ENCODE measurements around the gene VOPP1.
"Not testable (repeated sequence)": the region's sequence is repeated elsewhere in the genome, so short reads cannot be mapped to it uniquely, and the experiment has no call there.

The VOPP1 gene

DNA sequence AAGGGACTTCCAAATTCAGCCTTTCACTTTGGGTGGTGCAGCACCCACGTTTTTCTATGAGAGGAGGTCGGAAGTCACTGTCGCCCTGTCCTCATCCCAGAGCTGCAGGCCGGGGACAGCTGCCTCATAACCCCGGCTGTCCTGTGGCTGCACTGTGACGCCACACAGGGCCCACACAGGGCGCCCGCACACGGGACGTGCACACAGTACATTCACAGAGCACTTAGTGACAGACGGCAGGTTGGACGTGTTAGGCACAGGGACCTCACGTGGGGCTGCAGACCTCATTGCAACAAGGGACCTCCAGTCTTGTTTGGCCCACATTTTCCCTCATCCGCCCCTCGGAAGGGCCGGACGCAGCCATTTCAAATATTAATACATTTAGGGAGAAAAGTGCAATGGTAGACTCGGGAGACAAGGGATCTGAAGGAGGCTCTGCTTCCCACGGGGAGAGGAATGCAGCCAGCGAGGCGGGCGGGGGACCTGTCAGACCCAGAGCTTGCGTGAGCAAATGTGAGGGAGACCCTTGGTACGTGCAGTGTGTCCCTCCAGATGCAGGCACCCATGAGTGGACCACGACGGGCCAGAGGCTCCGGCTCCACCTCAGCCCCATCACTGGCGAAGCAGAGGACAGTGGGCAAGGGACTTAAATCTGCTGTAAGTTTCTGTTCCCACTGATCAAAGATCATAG is 86.7 kb downstream of the VOPP1 start:
- no peak for DNase-seq

GRCh38 chr7:55484834-55485233 is 87.5 kb downstream of the VOPP1 start:
- no peak for DNase-seq

GRCh38 chr7:55484241-55484640 is 88.1 kb downstream of the VOPP1 start:
- DNase-seq: no peak

GRCh38 chr7:55483046-55483445 is 89.3 kb downstream of the VOPP1 start:
- DNase-seq: no peak

- no peak for DNase-seq
Observed at GRCh38 chr7:55481155-55481554, 91.1 kb downstream of the VOPP1 start.

- no peak for DNase-seq
Observed at GRCh38 chr7:55478700-55479099, 93.6 kb downstream of the VOPP1 start.

DNA sequence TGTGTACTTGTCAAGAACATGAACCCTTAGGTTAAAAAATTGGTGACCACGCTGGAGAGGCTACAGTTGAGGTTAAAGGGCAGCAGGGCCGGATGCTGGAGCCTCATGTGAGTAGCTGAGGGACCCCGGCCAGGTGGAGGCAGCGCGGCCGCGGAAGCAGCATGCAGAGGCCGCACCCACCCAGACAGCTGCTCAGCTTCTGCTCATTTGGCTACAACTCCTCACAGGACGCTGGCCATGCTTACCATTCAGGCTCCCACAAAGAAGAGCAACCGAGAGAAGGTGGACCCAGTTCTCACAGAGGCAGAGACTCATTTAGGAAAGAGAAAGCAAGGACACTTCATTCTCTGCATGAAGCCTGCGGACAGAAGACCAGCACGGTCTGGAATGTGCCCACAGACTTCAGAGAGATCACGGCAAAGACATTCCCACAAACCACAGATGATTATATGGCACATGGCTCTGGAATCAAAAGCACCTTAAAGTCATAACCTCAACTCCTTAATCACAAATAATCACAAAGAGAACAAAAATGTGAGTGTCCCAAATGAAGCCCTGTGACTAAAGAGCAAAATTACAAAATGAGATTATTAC is 94.4 kb downstream of the VOPP1 start:
- DNase-seq: no peak

DNA sequence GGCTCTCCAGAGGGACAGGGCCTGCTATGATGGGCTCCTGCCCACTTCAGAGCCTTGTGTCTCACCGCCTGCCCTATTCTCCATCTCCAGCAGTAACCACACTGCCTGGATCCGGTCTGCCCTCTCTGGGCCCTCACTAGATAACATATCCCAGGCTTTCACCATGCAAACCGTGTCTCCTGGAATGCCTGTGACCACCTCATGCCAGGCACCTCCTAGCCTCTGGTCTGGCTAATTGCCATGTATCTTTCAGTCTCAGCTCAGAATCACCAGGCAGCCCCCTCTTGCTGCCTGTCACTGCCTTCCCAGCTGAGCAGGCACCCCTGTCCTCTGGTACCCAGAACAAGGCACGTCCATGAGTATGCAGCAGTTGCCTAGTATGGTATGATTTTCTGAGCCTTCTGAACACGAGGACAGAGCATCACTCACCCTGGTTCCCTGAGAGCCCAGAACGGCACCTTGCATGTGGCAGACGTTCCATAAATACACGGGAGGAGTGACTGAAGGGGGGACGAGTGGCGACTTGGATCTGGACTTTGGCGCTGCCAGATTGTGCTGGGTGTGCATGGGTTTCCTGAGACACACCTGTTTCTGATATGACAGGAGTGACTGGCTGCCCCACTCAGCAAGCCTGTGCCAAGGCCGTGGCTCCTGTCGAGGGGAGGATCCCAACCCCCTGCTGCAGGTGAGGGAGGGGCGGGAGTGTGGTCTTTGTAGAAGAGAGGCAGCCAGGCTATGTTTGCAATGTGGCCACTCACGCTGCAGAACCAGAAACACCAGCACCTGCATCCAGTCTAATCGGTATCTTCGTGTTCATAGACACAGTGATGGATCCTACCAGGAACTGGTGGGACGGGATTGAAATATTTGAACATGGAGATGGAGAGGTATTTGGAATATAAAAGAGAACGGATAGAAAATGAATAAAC is 95.2 kb downstream of the VOPP1 start:
- no peak for DNase-seq

DNA sequence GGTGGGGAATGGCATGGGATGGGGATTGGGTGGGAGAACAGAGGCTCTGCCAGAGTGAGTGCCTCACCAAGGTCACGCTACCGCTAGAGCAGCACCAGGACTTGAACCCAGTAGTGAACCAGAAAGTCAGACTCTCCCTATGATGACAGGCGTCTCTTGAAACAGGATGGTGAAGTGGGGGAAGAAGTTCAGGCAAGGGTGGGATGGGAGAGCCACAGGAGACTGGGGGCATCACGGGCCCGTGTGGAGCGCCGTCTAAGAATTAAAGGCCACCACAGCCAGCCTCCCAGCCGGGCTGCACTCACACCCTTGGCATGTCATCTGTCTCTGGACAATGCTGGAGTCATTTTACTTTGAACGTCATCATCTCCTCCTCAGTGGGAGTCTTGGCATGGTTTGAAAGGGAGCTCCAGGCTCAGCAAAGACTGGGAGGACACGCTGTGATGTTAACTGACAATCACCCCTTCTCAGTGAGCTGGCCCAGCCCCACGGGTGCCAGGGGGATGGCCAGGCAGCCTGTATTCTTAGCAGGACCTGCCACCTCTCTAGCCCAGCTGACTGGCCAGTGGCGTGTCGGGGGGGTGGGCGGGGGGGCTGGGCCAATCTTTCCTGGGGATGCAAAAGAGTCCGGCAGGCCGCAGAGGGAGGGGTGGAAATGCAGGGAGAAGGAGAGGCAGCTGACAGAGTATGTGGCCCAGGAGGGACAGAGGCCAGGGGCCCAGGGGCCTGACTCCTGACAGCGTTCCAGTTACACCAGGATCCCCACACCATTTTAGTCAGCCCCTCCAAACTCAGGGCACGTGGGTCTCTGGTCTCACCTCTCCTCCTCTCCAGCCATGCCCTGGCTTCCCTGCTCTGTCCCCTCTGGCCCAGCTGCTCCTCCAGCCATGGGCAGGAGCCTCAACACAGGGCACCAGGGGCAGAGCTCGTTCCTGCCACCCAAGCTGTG is 96.2 kb downstream of the VOPP1 start:
- no peak for DNase-seq

DNA sequence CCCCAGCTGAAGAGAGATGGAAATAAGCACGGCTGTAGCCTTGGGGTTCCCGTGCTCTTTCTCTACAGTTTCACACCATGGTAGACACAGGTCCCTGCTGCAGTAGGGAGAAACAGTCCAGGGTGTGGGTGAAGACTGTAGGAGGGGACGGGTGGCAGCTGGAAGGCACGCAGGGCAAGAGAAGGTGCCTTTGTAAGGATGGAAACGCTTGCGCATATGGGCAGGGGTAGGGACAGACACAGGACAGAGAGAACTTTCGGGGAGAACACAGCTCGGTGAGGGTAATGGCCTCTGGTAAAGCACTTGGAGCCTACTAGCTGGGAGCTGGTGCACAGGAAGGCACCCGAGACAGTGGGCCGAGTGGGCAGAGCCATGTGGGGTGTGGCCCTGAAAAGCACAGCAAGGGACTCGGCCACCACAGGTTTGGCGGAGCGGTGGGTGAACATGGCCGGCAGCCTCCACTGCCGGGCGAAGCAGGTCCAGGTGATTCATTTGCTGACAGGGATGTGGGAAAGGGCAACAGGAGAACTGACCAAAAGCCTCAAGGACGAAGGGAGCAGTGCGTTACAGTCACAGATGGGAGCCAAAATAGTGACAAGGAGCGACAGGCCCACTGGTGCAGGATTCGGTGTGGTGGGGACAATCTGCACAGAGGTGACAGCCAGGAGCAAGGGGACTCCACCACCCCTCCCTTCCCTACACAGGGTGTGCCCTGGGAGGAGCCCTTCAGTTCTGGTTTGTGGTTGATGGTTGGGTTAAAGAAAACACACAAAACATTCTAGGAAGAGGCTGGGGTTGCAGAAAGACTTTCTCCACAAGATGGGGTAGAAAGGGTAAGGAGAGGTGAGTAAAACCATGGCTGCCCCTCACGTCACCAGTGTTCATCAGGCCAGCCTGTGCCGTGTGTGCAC is 97.1 kb downstream of the VOPP1 start:
- DNase-seq: no peak

- DNase-seq: no peak
Observed at GRCh38 chr7:55473932-55474331, 98.4 kb downstream of the VOPP1 start.

- DNase-seq: no peak
Observed at GRCh38 chr7:55472928-55473725, 99.2 kb downstream of the VOPP1 start.

GRCh38 chr7:55472406-55472805 is 99.9 kb downstream of the VOPP1 start:
- DNase-seq: not testable (repeated sequence)

DNA sequence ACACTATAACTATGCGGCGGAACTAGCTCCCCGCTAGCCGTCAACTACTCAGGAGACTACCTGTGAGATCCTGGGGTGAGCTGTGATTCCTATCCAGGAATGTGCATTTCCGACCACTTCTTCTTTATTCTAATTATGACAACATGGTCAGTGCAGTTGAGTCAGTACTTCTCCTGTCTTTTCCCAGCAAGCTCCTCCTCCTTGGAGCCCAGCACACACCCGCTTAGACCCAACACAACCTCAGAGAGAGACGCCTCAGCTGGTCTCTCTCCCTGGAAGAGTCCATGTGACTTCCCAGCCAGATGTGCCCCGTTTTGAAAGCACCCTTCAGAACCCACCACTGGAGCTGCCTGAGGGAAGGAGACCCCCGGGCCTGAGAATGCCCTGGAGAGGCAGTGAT is 100.7 kb downstream of the VOPP1 start:
- DNase-seq: not testable (repeated sequence)

- no peak for DNase-seq
Observed at GRCh38 chr7:55470261-55470660, 102.0 kb downstream of the VOPP1 start.

DNA sequence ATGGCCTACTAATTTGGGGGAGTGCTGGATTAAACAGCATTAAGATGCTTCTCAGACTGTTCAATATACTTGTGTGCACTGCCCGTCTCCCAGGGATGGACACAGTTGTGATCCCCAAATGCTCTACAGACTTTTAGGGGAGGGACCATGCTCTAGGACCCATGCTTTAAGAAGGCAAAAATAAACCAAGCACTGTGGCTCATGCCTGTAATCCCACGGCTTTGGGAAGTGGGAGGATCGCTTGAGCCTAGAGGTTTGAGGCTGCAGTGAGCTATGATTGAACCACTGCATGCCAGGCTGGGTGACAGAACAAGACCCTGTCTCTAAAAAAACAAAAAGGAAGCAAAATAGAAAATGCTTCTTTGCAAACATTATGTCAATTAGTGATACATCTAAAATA is 102.6 kb downstream of the VOPP1 start:
- DNase-seq: no peak

- no peak for DNase-seq
Observed at GRCh38 chr7:55469271-55469681, 103.0 kb downstream of the VOPP1 start.

DNA sequence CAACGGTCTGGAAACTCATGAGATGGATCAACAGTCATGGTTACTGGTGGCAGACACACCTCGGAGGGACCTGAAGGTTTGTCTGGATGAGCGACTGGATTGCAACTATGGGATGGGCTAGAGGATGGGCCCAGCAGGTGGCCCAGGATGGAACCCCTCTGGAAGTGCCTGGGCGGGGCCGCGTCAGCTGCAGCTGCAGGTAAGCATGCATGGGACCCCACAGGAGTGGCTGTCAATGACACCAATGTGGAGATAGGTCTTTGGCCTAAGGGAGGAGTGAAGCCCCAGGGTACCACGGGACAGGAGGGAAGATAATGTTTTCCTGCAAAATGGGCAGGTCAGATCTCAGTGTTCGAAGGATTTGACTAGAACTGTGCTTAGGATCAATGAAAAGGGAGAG is 103.8 kb downstream of the VOPP1 start:
- no peak for DNase-seq

DNA sequence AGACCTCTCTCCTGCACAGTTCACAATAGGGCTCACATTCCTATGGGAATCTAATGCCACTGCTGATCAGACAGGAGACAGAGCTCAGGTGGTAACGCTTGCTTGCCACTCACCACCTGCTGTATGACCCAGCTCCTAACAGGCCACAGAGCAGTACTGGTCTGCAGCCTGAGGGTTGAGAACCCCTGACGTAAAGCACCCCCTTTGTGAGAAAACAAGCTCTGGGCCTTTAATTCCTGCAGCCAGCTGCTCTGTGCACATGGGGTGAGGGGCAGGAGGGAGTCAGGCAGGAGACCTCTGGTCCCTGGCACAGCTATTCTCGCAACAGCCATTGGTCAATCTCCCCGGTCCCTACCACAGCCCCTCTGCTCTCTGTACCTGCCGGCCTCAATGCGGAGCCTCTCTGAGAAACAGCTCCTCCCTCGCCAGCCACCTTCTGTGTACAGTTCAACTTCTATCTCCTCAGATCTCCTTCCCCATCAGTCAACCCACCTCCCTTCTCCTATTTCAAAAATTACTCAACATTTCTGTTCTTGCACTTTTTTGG is 105.2 kb downstream of the VOPP1 start:
- no peak for DNase-seq

DNA sequence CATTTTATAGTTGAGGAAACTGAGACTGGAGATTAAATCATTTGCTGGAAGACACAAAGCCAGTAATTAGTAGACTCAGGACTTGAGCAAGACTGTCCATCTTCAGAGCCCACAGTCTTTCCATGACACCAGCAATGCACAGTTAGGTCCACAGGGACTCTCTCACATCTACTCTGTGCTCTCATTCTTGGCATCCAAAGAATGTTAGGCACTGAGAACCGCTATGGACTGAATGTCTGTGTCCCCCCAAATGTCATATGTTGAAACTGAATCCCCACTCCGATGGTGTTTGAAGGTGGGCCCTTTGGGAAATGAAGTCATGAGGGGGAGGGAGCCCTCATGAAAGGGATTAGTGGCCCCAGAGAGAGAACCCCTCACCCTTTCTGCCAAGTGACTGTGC is 106.6 kb downstream of the VOPP1 start:
- DNase-seq: no peak
